Stimulated activated naive B cell treated with anti-CD40 and anti-IgM and Interleukin-4, amounts not matched to agents 10 μg/mL and 1 μg/mL and 100 μg/mL, for 72 hours (primary cell): Measurements from ENCODE around the gene NT5E.

Source experiments
- ATAC-seq, 2 donors: fragments of 150-1000 bp; cut with Tn5 transposase; replicated peaks; 2 replicates each; pipeline ENCODE4 v1.10.0; 2021; ENCODE audit warnings: moderate library complexity in 1 of 2
- DNase-seq: peaks from one replicate; pipeline ENCODE4 v3.0.0; 2021
- H3K27ac Mint-ChIP-seq: one replicate; pipeline ENCODE4 v1.8.0; 2022; ENCODE audit warnings: mild to moderate bottlenecking, mixed read lengths
- H3K27me3 Mint-ChIP-seq, 2 donors: one replicate each; pipeline ENCODE4 v1.8.0; 2022; ENCODE audit warnings: mixed read lengths in 2 of 2
- H3K36me3 Mint-ChIP-seq, 2 donors: one replicate each; pipeline ENCODE4 v1.8.0; 2022; ENCODE audit warnings: mixed read lengths in 2 of 2, mild to moderate bottlenecking in 1 of 2
- H3K4me1 Mint-ChIP-seq, 2 donors: one replicate each; pipeline ENCODE4 v1.8.0; 2022; ENCODE audit warnings: mixed read lengths in 2 of 2, mild to moderate bottlenecking in 1 of 2
- H3K4me3 Mint-ChIP-seq, 2 donors: one replicate each; pipeline ENCODE4 v1.8.0; 2022; ENCODE audit warnings: mild to moderate bottlenecking in 2 of 2, mixed read lengths in 2 of 2, moderate library complexity in 1 of 2
- H3K9me3 Mint-ChIP-seq, 2 donors: one replicate each; pipeline ENCODE4 v1.8.0; 2022; ENCODE audit warnings: mixed read lengths in 2 of 2, mild to moderate bottlenecking in 1 of 2

The NT5E gene

DNA sequence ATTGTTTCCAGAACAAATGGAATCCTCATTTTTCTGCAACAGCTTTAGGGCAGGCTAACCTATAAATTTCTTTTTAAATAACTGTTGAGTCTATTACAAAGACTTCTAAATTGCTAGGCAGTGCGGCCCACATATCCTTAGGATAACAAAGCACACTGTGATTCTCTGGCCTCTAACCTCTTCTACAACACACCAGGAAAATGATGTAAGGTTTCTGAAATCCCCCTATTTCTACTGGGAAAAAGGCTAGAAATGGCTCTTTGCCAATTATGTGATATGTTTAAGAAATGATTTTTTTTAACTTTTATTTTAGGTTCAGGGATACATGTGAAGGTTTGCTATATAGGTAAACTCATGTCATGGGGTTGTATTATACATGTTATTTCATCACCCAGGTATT, 17.3 kb upstream of the NT5E start:
- Mint-ChIP-seq H3K36me3 (no peaks in the 10 kb centered on the region), H3K4me3 (no peak overlapping the region)

DNA sequence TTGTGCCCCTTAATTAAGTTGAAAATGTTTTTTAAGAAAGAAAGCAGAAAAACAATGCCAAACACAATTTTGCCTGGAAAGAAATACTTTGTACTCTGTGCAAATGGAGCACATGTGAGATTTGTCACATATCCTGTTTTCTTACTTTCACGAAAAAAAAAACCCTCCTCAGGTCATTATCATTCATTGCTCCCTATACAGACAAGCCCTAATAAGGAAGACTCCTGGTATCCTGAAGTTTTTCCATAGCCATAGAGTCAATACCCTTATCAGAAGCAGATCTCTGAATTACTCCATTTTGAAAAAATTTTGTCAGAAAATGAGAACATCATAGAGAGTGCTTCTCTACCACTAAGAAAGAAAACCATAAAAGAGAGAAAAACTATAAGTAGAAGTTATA, 14.0 kb upstream of the NT5E start:
- no peaks in the 10 kb centered on the region for H3K27me3 Mint-ChIP-seq
- no peak for ATAC-seq
- H3K9me3 Mint-ChIP-seq, result peaks cover 0 to 2% of the 10 kb centered on the region in 2 donors
- no peak overlapping the region for H3K4me3 Mint-ChIP-seq
- no peaks in the 10 kb centered on the region for H3K4me1 Mint-ChIP-seq
- no peak for DNase-seq
- H3K36me3 Mint-ChIP-seq, result no peaks in the 10 kb centered on the region
- no peak overlapping the region for H3K27ac Mint-ChIP-seq

More for the DNA sequence above, 17.3 kb upstream of the NT5E start:
- Mint-ChIP-seq H3K27ac (no peak overlapping the region), H3K27me3 (peaks cover 0 to 8% of the 10 kb centered on the region in 2 donors), H3K4me1 (no peaks in the 10 kb centered on the region), H3K9me3 (peaks cover 0 to 2% of the 10 kb centered on the region in 2 donors)
- DNase-seq (no peak), ATAC-seq (no peak)

DNA sequence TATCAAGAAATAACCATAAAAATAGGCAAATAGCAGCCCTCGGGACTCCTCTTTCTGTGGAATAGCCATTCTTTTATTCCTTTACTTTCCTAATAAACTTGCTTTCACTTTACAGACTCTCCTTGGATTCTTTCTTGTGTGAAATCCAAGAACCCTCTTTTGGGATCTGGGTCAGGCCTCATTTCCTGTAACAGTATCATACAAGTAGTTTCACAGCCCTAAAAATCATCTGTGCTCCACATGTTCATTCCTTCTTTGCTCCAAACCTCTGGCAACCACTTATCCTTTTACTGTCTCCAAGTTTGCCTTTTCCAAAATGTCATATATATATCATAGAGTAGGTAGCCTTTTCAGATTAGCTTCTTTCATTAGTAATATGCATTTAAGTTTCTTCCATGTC, 13.5 kb upstream of the NT5E start:
- no peak overlapping the region for H3K4me3 Mint-ChIP-seq
- ATAC-seq (no peak), DNase-seq (no peak)
- no peaks in the 10 kb centered on the region for H3K27me3 Mint-ChIP-seq
- no peaks in the 10 kb centered on the region for H3K4me1 Mint-ChIP-seq
- no peaks in the 10 kb centered on the region for H3K36me3 Mint-ChIP-seq
- H3K27ac Mint-ChIP-seq, result no peak overlapping the region
- peaks cover 0 to 2% of the 10 kb centered on the region in 2 donors for H3K9me3 Mint-ChIP-seq

DNA sequence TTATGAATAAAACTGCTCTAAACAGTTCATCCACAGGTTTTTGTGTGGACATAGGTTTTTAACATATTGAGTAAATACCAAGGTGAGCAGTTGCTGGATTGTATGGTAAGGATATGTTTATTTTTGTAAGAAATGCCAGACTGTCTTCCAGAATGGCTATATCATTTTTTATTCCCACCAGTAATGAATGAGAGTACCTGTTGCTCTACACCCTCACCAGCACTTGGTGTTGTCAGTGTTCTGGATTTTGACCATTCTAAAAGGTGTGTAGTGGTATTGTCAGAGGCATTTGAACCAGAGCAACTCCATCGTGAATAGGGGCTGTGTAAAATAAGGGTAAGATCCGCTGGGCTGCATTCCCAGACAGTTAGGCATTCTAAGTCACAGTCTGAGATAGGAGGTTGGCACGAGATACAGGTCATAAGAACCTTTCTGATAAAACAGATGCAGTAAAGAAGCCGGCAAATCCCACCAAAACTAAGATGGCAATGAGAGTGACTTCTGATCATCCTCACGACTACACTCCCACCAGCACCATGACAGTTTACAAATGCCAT, 12.9 kb upstream of the NT5E start:
- Mint-ChIP-seq H3K4me3 (no peak overlapping the region), H3K36me3 (no peaks in the 10 kb centered on the region), H3K27me3 (no peaks in the 10 kb centered on the region), H3K27ac (no peak overlapping the region), H3K9me3 (peaks cover 0 to 4% of the 10 kb centered on the region in 2 donors), H3K4me1 (no peaks in the 10 kb centered on the region)
- DNase-seq (no peak), ATAC-seq (no peak)

DNA sequence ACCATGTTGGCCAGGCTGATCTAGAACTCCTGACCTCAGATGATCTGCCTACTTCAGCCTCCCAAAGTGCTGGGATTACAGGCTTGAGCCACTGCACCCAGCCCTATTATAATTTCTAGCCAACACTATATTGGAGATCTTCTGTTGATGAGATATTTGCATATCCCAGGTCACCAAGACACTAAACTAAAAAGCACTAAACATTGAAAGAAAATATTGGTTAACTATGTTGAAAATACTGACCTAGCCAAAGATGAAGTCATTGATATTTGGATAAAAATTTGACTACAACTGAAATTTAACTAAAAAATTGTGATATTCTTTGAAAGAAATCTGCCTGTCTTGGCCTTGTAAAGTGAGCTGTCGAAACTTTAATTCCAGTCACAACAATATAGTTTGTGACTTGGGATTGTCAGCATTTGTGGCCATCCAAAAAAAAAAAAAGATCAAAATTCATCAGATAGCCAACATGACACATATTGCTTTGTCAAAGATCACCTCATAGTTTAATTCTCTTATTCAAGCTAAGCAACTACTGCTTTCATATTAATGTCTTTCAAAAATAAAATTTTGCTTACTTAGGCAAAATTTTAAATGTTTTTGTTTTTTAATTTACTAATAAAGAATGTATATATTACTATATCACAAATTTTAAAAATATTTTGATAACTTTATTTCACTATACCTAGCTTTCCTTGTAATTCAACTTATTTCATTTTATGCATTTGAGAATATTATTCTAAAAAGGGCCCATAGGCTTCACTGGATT, 6.3 kb upstream of the NT5E start:
- Mint-ChIP-seq H3K9me3 (peaks cover 0 to 2% of the 10 kb centered on the region in 2 donors), H3K27me3 (peaks cover 0 to 7% of the 10 kb centered on the region in 2 donors), H3K4me1 (peaks cover 0 to 7% of the 10 kb centered on the region in 2 donors), H3K36me3 (no peaks in the 10 kb centered on the region), H3K4me3 (no peak overlapping the region), H3K27ac (no peak overlapping the region)
- DNase-seq (no peak), ATAC-seq (no peak)

DNA sequence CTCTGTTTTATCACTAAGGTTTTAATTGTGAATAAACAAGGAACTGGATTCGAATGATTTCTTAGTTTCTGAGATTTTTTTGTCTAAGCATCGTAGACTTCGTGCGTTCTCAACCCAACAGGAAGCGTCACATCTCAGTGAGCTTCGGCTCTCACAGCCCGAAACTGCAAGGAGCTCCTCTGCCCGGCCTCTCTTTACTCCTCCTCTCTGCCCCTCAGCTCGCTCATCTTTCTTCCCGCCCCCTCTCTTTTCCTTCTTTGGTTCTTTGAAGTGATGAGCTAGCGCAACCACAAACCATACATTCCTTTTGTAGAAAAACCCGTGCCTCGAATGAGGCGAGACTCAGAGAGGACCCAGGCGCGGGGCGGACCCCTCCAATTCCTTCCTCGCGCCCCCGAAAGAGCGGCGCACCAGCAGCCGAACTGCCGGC, 480 bp upstream of the NT5E start:
- Mint-ChIP-seq H3K9me3 (no peaks in the 10 kb centered on the region), H3K4me3 (peak overlapping the region; percentile 90 to 91), H3K4me1 (peaks cover 24 to 58% of the 10 kb centered on the region in 2 donors), H3K36me3 (no peaks in the 10 kb centered on the region), H3K27ac (peak overlapping the region; percentile 93), H3K27me3 (peaks cover 0 to 23% of the 10 kb centered on the region in 2 donors)
- peak; percentile 71 to 77 for ATAC-seq
- peak; percentile 35 for DNase-seq

DNA sequence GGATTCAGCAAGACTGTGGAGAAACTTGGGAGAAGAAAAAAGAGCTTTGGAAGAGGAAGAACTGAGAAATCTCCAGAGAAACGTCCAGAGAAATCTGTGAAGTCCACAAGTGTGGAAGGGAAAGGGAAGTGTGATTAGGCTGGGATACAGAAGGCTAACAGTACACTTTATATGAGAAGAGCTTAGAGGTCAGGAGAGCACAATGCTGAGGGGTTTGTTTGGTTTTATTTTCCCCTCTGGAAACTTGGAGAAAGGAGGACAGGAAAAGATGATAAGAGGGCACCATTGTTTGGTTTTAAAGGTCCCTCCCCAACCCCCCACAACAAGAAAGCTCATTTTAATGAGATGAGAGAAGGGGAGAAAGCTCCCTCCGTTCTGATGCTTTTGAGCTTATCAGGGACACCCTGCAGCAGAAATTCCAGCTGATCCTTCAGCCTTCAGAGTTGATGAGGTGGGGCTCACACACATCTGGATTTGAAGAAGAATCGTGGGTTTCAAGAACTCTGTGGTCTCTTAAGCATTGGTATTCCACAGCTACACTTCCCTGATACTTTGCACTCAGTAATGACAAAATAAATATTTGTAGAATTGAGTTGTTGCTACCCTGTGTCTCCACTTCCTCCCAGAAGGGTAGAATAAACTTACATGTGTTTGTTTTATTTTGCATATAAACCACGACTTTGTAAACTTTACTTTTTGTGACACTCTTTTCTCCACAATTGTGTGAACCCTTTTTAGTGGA, 1.9 kb downstream of the NT5E start:
- H3K36me3 Mint-ChIP-seq, result no peaks in the 10 kb centered on the region
- H3K4me3 Mint-ChIP-seq, result peak overlapping the region; percentile 90 to 91
- no peaks in the 10 kb centered on the region for H3K9me3 Mint-ChIP-seq
- no peak overlapping the region for H3K27ac Mint-ChIP-seq
- ATAC-seq (no peak), DNase-seq (no peak)
- H3K27me3 Mint-ChIP-seq, result peaks cover 0 to 26% of the 10 kb centered on the region in 2 donors
- peaks cover 34 to 79% of the 10 kb centered on the region in 2 donors for H3K4me1 Mint-ChIP-seq

DNA sequence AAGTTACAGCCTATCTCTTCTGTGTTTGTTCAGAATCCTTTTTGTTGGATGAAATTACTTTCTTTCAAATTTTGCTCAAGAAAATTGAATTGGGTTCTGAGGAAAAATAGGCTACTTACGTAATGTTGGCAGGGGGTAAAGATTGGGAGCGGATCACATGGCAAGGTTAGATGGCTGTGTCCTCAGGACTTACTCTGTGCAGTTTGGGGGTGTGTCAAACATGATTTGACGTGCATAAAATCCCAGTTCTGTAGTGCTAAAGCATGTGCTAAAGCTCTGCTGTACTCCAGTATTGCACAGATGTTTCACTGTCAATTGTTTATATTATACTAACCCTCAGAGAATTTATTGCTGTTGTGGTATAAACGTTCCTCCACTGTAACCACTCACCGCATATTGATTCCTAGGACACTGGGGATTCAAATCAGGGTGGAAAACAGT, 2.6 kb downstream of the NT5E start:
- no peak overlapping the region for H3K27ac Mint-ChIP-seq
- DNase-seq, result no peak

DNA sequence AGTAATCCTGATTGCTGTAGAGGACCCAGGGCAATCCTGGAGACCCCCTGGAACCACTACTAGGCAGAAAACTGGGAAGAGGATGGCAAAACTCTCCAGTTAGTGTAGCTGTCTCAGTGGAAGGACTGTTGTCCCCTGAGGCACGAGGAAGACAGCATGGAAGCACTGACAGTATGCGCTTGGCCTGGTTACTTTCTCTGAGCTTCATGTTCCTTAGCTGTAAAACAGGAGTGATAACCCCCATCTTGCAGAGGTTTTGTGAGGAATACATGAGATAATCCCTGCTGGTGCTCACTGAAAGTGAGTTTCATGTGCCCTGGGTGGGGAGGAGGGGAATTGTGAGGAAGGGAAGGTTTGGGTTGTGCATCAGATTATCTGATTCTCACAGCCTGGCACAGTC, 3.2 kb downstream of the NT5E start:
- Mint-ChIP-seq H3K9me3 (no peaks in the 10 kb centered on the region), H3K27ac (no peak overlapping the region), H3K36me3 (no peaks in the 10 kb centered on the region), H3K4me3 (no peak overlapping the region), H3K27me3 (peaks cover 0 to 20% of the 10 kb centered on the region in 2 donors), H3K4me1 (peaks cover 36 to 90% of the 10 kb centered on the region in 2 donors)
- DNase-seq (no peak), ATAC-seq (no peak)

More for the DNA sequence above, 2.6 kb downstream of the NT5E start:
- Mint-ChIP-seq H3K27me3 (peaks cover 0 to 26% of the 10 kb centered on the region in 2 donors), H3K9me3 (no peaks in the 10 kb centered on the region), H3K36me3 (no peaks in the 10 kb centered on the region), H3K4me3 (peak overlapping the region in 1 of 2 donors; percentile 23), H3K4me1 (peaks cover 34 to 86% of the 10 kb centered on the region in 2 donors)
- no peak for ATAC-seq

DNA sequence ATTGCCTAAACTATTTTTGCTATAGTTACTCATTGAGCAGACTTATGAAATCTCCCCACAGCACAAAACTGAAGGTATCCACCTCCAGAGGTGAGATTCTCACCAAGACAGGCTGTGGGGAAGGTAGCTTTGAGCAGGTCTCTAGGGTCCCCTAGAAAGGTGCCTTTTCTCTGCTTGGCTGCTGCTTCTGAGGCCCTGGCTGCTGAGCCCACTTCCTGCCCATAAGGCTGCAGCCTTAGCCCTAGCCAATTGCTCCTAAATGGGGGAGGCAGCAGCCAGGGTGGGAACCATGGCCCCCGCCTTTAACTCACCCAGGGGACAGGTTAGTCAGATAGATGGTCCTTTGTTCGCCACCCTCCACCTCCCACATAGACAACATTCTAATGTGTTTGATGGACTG, 3.6 kb downstream of the NT5E start:
- peaks cover 40 to 90% of the 10 kb centered on the region in 2 donors for H3K4me1 Mint-ChIP-seq
- no peak overlapping the region for H3K4me3 Mint-ChIP-seq
- H3K9me3 Mint-ChIP-seq, result no peaks in the 10 kb centered on the region
- H3K27me3 Mint-ChIP-seq, result peaks cover 0 to 19% of the 10 kb centered on the region in 2 donors
- H3K36me3 Mint-ChIP-seq, result no peaks in the 10 kb centered on the region
- ATAC-seq (no peak), DNase-seq (no peak)
- no peak overlapping the region for H3K27ac Mint-ChIP-seq

DNA sequence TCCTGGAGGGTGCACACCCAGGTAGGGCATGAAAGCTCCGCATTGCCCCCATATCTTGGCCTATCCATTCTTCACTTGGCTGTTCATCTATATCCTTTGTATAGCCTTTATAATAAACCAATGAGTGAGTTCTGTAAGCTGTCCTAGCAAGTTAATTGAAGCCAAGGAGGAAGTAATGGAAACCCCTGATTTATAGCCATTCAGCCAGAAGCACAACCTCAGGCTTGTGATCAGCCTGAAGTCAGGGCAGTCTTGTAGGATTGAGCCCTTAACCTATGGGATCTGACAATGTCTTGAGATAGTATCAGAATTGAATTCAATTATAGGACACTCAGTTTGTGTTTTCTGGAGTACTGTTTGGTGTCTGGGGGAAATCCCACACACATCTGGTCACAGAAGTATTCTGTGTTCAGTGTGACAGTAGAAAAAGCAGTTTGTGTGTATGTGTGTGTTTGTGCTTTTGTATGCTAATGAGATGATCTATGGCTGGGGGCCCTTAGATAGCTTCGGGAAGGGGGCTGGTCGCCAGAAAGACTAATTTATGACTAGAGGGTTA, 5.7 kb downstream of the NT5E start:
- H3K9me3 Mint-ChIP-seq, result no peaks in the 10 kb centered on the region
- DNase-seq (no peak), ATAC-seq (peak; percentile 47 to 62)
- peak overlapping the region in 1 of 2 donors; percentile 17 for H3K4me3 Mint-ChIP-seq
- H3K27me3 Mint-ChIP-seq, result peaks cover 0 to 8% of the 10 kb centered on the region in 2 donors
- H3K4me1 Mint-ChIP-seq, result peaks cover 37 to 89% of the 10 kb centered on the region in 2 donors
- no peaks in the 10 kb centered on the region for H3K36me3 Mint-ChIP-seq
- H3K27ac Mint-ChIP-seq, result no peak overlapping the region

DNA sequence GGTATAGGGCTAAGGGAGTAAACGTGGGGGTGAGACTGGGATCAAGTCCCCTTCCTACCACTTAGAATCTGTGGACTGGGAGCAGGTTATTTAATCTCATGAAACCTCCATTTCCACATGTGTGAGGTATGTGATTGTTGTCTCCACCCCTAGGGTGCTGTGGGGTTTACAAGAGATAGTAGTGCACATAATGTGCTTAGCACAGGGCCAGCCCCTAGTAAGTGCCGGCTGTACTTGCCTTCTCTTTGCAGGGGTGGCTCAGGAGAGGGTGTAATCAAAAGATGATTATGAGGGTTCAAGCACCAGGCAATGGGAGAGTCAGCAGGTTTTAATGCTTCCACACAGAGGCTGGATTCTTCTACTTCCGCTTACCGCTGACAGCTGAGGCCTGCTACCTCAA, 6.9 kb downstream of the NT5E start:
- Mint-ChIP-seq H3K27me3 (peaks cover 0 to 7% of the 10 kb centered on the region in 2 donors), H3K4me3 (no peak overlapping the region), H3K9me3 (no peaks in the 10 kb centered on the region), H3K36me3 (no peaks in the 10 kb centered on the region), H3K4me1 (peaks cover 39 to 89% of the 10 kb centered on the region in 2 donors), H3K27ac (no peak overlapping the region)
- no peak for ATAC-seq
- no peak for DNase-seq

DNA sequence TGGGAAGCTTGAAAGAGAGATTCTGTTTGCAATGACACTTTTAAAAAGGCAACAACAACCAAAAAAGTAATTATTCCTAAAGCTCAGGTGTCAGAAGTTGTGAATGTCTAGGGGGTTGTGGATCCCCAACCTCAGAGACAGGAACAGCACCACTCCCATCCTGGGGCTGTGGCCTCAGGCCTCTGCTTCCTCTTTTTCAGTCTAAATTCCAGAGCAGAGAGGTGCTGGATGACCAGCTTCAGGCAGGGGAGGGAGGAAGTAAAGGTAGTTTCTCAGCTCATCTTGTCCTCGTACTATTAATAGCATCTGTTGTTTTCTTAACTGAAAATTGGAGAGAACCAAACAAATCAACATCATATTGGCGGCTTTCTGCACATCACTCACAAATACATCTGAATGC, 8.3 kb downstream of the NT5E start:
- Mint-ChIP-seq H3K27me3 (peaks cover 0 to 3% of the 10 kb centered on the region in 2 donors), H3K4me3 (no peak overlapping the region), H3K9me3 (no peaks in the 10 kb centered on the region), H3K4me1 (peaks cover 39 to 88% of the 10 kb centered on the region in 2 donors), H3K36me3 (no peaks in the 10 kb centered on the region), H3K27ac (peak overlapping the region; percentile 21)
- DNase-seq, result no peak
- no peak for ATAC-seq

DNA sequence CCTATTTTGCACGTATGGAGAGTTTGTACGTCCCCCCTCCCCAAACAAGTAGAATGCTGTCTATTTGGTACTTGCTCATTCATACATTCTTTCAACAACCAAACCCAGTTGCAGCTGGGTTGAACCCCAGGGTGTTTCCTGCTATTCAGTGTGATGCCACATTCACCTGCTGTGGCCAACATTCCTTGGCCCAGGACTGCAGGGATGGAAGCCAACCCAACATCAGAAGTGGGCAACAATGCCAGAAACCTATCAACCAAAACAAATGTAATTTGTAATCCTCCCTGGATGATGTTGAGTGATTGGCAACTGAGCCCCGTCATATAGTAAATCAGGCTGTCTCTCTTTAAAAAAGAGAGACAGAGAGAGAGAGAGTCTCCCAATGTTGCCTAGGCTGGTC, 8.9 kb downstream of the NT5E start:
- Mint-ChIP-seq H3K4me1 (peaks cover 34 to 88% of the 10 kb centered on the region in 2 donors), H3K27ac (no peak overlapping the region), H3K9me3 (no peaks in the 10 kb centered on the region), H3K36me3 (no peaks in the 10 kb centered on the region), H3K27me3 (peaks cover 0 to 3% of the 10 kb centered on the region in 2 donors), H3K4me3 (no peak overlapping the region)
- DNase-seq, result no peak
- no peak for ATAC-seq
